ENCODE data around the gene SPSB4.

DNA sequence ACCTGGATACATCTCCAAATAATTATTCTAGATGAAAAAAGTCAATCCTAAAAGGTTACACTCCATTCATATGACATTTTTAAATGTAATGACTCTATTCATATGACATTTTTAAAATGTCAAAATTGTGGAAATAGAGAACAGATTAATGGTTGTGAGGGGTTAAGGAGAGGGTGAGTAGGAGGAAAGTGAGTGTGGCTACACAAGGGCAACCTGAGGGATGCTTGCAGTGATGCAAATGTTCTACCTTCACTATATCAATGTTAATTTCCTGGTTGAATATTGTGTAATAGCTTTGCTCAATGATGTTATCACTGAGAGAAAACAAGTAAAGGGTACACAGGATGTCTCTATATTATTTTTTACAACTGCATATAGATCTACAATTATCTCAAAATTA is 125.6 kb downstream of the SPSB4 start:
- TF ChIP-seq, protein P1, sequence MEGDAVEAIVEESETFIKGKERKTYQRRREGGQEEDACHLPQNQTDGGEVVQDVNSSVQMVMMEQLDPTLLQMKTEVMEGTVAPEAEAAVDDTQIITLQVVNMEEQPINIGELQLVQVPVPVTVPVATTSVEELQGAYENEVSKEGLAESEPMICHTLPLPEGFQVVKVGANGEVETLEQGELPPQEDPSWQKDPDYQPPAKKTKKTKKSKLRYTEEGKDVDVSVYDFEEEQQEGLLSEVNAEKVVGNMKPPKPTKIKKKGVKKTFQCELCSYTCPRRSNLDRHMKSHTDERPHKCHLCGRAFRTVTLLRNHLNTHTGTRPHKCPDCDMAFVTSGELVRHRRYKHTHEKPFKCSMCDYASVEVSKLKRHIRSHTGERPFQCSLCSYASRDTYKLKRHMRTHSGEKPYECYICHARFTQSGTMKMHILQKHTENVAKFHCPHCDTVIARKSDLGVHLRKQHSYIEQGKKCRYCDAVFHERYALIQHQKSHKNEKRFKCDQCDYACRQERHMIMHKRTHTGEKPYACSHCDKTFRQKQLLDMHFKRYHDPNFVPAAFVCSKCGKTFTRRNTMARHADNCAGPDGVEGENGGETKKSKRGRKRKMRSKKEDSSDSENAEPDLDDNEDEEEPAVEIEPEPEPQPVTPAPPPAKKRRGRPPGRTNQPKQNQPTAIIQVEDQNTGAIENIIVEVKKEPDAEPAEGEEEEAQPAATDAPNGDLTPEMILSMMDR (IDR thresholded peaks at IDR 0.05), result no peak
- TF ChIP-seq ZFX (IDR thresholded peaks at IDR 0.05; ENCODE audit: borderline replicate concordance), result no peak
